Heart left ventricle (tissue), 16 donors: Measurements from ENCODE around the gene SMAD3. TPM values are rescaled to one million over a fixed set of nuclear protein-coding genes. Genes with fewer than 3 reads are reported as not detected.

ENCODE experiments used
- ATAC-seq, 4 donors: fragments of 200-7000 bp; cut with Tn5 transposase; one replicate each; pipeline ENCODE4 v1.9.1; 2020 to 2022; ENCODE audit warnings: moderate library complexity in 4 of 4, mild to moderate bottlenecking in 3 of 4, moderate number of reproducible peaks in 1 of 4
- DNase-seq, 5 donors: peaks; one replicate each; pipeline ENCODE4 v3.0.0-alpha.2; 2020
- H3K27ac ChIP-seq, 12 donors: fragments of 200-600 bp; sonication (generic) in 4 of 12; one replicate each; pipeline versions ENCODE4 v1.5.0 to v1.8.0; 2016 to 2022; ENCODE audit warnings: mild to moderate bottlenecking in 2 of 12
- H3K27me3 ChIP-seq, 9 donors: fragments of 200-600 bp; sonication (generic) in 2 of 9; one replicate each; pipeline versions ENCODE4 v1.5.1 to v1.8.0; 2016 to 2022; ENCODE audit warnings: mild to moderate bottlenecking in 3 of 9
- H3K36me3 ChIP-seq, 9 donors: fragments of 200-600 bp; sonication (generic) in 2 of 9; one replicate each; pipeline versions ENCODE4 v1.5.0 to v1.8.0; 2018 to 2022; ENCODE audit warnings: mild to moderate bottlenecking in 2 of 9
- H3K4me1 ChIP-seq, 12 donors: fragments of 200-600 bp; sonication (generic) in 4 of 12; one replicate each; pipeline versions ENCODE4 v1.5.0 to v1.8.0; 2016 to 2022; ENCODE audit warnings: mild to moderate bottlenecking in 3 of 12
- H3K4me3 ChIP-seq, 12 donors: fragments of 200-600 bp; sonication (generic) in 4 of 12; one replicate each; pipeline versions ENCODE4 v1.5.0 to v1.8.0; 2017 to 2022; ENCODE audit warnings: mild to moderate bottlenecking in 9 of 12, moderate library complexity in 4 of 12
- H3K9me3 ChIP-seq, 12 donors: fragments of 200-600 bp; sonication (generic) in 4 of 12; one replicate each; pipeline versions ENCODE4 v1.5.0 to v1.8.0; 2016 to 2022; ENCODE audit warnings: mild to moderate bottlenecking in 1 of 12
- CTCF ChIP-seq, 12 donors: fragments of 200-600 bp; sonication (generic) in 4 of 12; IDR thresholded peaks; one replicate each; pipeline versions ENCODE4 v1.5.0 to v1.8.0; 2018 to 2022; ENCODE audit warnings: antibody characterized with exemption in 12 of 12, mild to moderate bottlenecking in 5 of 12
- POLR2A ChIP-seq, 2 donors: fragments of 450-650 bp; IDR thresholded peaks; one replicate each; pipeline ENCODE4 v1.6.1; 2017; ENCODE audit warnings: antibody characterized with exemption in 2 of 2, mild to moderate bottlenecking in 2 of 2, moderate library complexity in 2 of 2
- WGBS, 4 donors: extraction: QIAGEN DNeasy Blood & Tissue Kit in 2 of 4; methylation state at CpG; one replicate each; pipeline versions ENCODE4 v1.1.5 to v1.1.7; 2013 to 2018; 5-methylcytosine and 5-hydroxymethylcytosine counted together
- intact Hi-C, 10 donors: fragments of 100-400 bp; cut with DNase I; formaldehyde crosslinking; loops; one replicate each; pipeline versions ENCODE4 v1.11.1 to v1.14.2; 2022
- polyA plus RNA-seq, 2 donors: library from polyadenylated mRNA; stranded (reverse); fragments of 200-250 nt; gene quantifications; one replicate each; pipeline ENCODE4 v1.2.3, GENCODE V29; 2013
- total RNA-seq, 9 donors: library from RNA; depleted of rRNA in 2 of 9; stranded (reverse); fragments of >200 nt in 2 of 9; fragmentation: NEBNext Ultra II Directional in 3 of 9; extraction: Animal tissue kit (Norgen Biotek cat#: 25700) in 3 of 9; gene quantifications; one replicate each; pipeline versions ENCODE4 v1.1.0 to v1.2.4, GENCODE V29; 2016 to 2023
- donor health status: ischemic (EF 13 %, LVEDD 7.1; RV severe dilation, severe dysfunction).
- donor health status: healthy with polysubstance abuse.
- donor health status: DM: no; HTN: yes; CAD: no.
- donor health status: DM: no; HTN: no; CAD: no.
- donor health status: ischemic (EF 25% LVEDD 6.9; RV normal size, moderate dysfunction).
- donor health status: ischemic (EF 25% LVEDD 5.7; RV mildly dilated, moderate dysfunction).
- donor health status: healthy.
- donor health status: DM: yes; HTN: yes; CAD: no.
- donor health status: ischemic (EF 35%, LVEDD 5.7; RV mildly dilated, moderate dysfunction).
- donor health status: nonischemic (EF 11% LVEDD 7.7; RV severe dilation, severe dysfunction).
- donor health status: DM: yes; HTN: yes; CAD: no.
- donor health status: PGD.
- donor health status: ischemic (EF 29% LVEDD 5.4; RV normal size, mild dysfunction).
- donor health status: nonischemic (EF 23%, LVEDD 6.1; RV moderate dilation, normal function).

SMAD3 gene
- total and polyA plus RNA-seq, 11 donors: 5.6 to 34.3 (median 15.3) TPM

- no peaks in the 10 kb centered on the region for H3K9me3 ChIP-seq
- TF ChIP-seq POLR2A (IDR thresholded peaks at IDR 0.05) (no peak), CTCF (IDR thresholded peaks at IDR 0.05) (no peak)
- no peaks in the 10 kb centered on the region for H3K36me3 ChIP-seq
- intact Hi-C loops: loop anchor here in 1 of 10 donors (5.0 kb wide), 1 partner anchor 44 kb away; no protein-coding TSS in a partner anchor
- H3K27ac ChIP-seq: peak overlapping the region in 8 of 12 donors; percentile 34 to 73 (median 42)
- no peak overlapping the region for H3K4me3 ChIP-seq
- 59 to 81% (median 63%) methylated on average over 6 of the region's 6 CpGs for WGBS, 4 donors
- no peak for DNase-seq
- H3K27me3 ChIP-seq: no peaks in the 10 kb centered on the region
- H3K4me1 ChIP-seq: peaks cover 13 to 96% (median 70%) of the 10 kb centered on the region in 12 donors
- ATAC-seq: peak in 2 of 4 donors; percentile 15 to 32
Measured at GRCh38 chr15:67103432-67103831, 38.0 kb downstream of the SMAD3 start.

- Histone ChIP-seq H3K36me3 (no peaks in the 10 kb centered on the region), H3K27me3 (no peaks in the 10 kb centered on the region), H3K4me3 (no peak overlapping the region), H3K9me3 (no peaks in the 10 kb centered on the region), H3K4me1 (peaks cover 13 to 96% (median 70%) of the 10 kb centered on the region in 12 donors), H3K27ac (peak overlapping the region in 9 of 12 donors; percentile 34 to 77 (median 47))
- ATAC-seq (no peak), DNase-seq (no peak)
- no peak for TF ChIP-seq POLR2A (IDR thresholded peaks at IDR 0.05)
- no peak for TF ChIP-seq CTCF (IDR thresholded peaks at IDR 0.05)
- WGBS, 4 donors: 51 to 74% (median 61%) methylated on average over 11 of the region's 11 CpGs
- intact Hi-C loops: loop anchor here in 1 of 10 donors (5.0 kb wide), 1 partner anchor 43 kb away; no protein-coding TSS in a partner anchor
Measured at GRCh38 chr15:67103869-67104268, 38.5 kb downstream of the SMAD3 start.

GRCh38 chr15:67104510-67104909 is 39.1 kb downstream of the SMAD3 start:
- H3K4me3 ChIP-seq: no peak overlapping the region
- whole genome bisulfite sequencing, 4 donors: 38 to 44% (median 41%) methylated on average over 8 of the region's 8 CpGs
- TF ChIP-seq POLR2A (IDR thresholded peaks at IDR 0.05): no peak
- TF ChIP-seq CTCF (IDR thresholded peaks at IDR 0.05): no peak

GRCh38 chr15:67105065-67105951 is 39.9 kb downstream of the SMAD3 start:
- intact Hi-C loops: loop anchor here in 2 of 10 donors (5.0 kb wide), 1 partner anchor 38 kb away; the partner anchor contains the start of gene SMAD3 (in 2 of the 2)
- 65 to 73% (median 70%) methylated on average over 11 of the region's 11 CpGs for WGBS, 4 donors
- Histone ChIP-seq H3K27me3 (no peaks in the 10 kb centered on the region), H3K27ac (peak overlapping the region in 11 of 12 donors; percentile 18 to 77 (median 61)), H3K9me3 (no peaks in the 10 kb centered on the region), H3K4me3 (no peak overlapping the region), H3K36me3 (no peaks in the 10 kb centered on the region), H3K4me1 (peaks cover 13 to 98% (median 73%) of the 10 kb centered on the region in 12 donors)
- ATAC-seq: peak; percentile 12 to 71 (median 58)
- peak in 1 of 5 donors; percentile 64 for DNase-seq
- TF ChIP-seq POLR2A (IDR thresholded peaks at IDR 0.05) (no peak), CTCF (IDR thresholded peaks at IDR 0.05) (no peak)

More at GRCh38 chr15:67104510-67104909, 39.1 kb downstream of the SMAD3 start:
- DNase-seq (no peak), ATAC-seq (no peak)
- intact Hi-C loops: loop anchor here in 1 of 10 donors (5.0 kb wide), 1 partner anchor 43 kb away; no protein-coding TSS in a partner anchor
- Histone ChIP-seq H3K36me3 (no peaks in the 10 kb centered on the region), H3K4me1 (peaks cover 13 to 97% (median 71%) of the 10 kb centered on the region in 12 donors), H3K9me3 (no peaks in the 10 kb centered on the region), H3K27me3 (no peaks in the 10 kb centered on the region), H3K27ac (peak overlapping the region in 10 of 12 donors; percentile 14 to 77 (median 57))
